IMR-90 (cell line): ENCODE measurements around the gene RAPGEF2. TPM values are rescaled to one million over a fixed set of nuclear protein-coding genes. Genes with fewer than 3 reads are reported as not detected.

Experiments
- ATAC-seq: fragments of 200-7000 bp; cut with Tn5 transposase; 2 replicates; pipeline ENCODE4 v1.9.1; 2020; ENCODE audit warnings: low read depth, mild to moderate bottlenecking, moderate library complexity
- BruUV-seq: library from RNA; stranded (reverse); fragments of 400-500 nt; replicated peaks from 2 replicates; lab custom pipeline; 2021; lab: Mats Ljungman, UMichigan
- CTCF ChIA-PET: fragments of 300-600 bp; formaldehyde crosslinking; extraction: SDS; loops from one replicate; lab custom pipeline; 2021; ENCODE audit warnings: antibody characterized with exemption; lab: Yijun Ruan, JAX
- POLR2A ChIA-PET: fragments of 300-600 bp; sonication (Branson Sonifier 250); formaldehyde crosslinking; loops from one replicate; lab custom pipeline; 2022; ENCODE audit warnings: antibody characterized with exemption; ENCODE audit not compliant: unreplicated experiment; lab: Charles Lee
- DNase-seq: peaks from one replicate; pipeline ENCODE4 v3.0.0; 2013
- H2AFZ ChIP-seq: replicated peaks from 2 replicates; pipeline ENCODE3; 2013; ENCODE audit warnings: low read length, mild to moderate bottlenecking; ENCODE audit not compliant: poor library complexity
- H2AK5ac ChIP-seq: 2 replicates; pipeline ENCODE4 v1.6.1; 2013; ENCODE audit warnings: low read depth, low read length, inconsistent platforms
- H2AK9ac ChIP-seq: replicated peaks from 2 replicates; pipeline ENCODE3; 2013; ENCODE audit warnings: mild to moderate bottlenecking, low read depth, low read length, moderate library complexity; ENCODE audit not compliant: poor library complexity
- H2BK120ac ChIP-seq: 2 replicates; pipeline ENCODE4 v1.6.1; 2013; ENCODE audit warnings: low read depth, low read length, inconsistent platforms
- H2BK15ac ChIP-seq: 3 replicates; pipeline ENCODE4 v1.6.1; 2013; ENCODE audit warnings: low read depth, low read length, inconsistent platforms
- H2BK20ac ChIP-seq: 2 replicates; pipeline ENCODE4 v1.6.1; 2013; ENCODE audit warnings: low read depth, mild to moderate bottlenecking, inconsistent platforms, low read length, moderate library complexity
- H2BK5ac ChIP-seq: 2 replicates; pipeline ENCODE4 v1.6.1; 2013; ENCODE audit warnings: mild to moderate bottlenecking, low read depth, low read length, inconsistent platforms; ENCODE audit not compliant: poor library complexity, severe bottlenecking
- H3K14ac ChIP-seq: replicated peaks from 2 replicates; pipeline ENCODE4 v1.6.1; 2013; ENCODE audit warnings: low read depth, low read length, inconsistent platforms
- H3K18ac ChIP-seq: 2 replicates; pipeline ENCODE4 v1.6.1; 2013; ENCODE audit warnings: low read depth, low read length, control low read depth
- H3K23ac ChIP-seq: 2 replicates; pipeline ENCODE4 v1.6.1; 2013; ENCODE audit warnings: low read depth, low read length, inconsistent platforms
- H3K27ac ChIP-seq: 2 replicates; pipeline ENCODE4 v1.5.1; 2013; ENCODE audit warnings: mild to moderate bottlenecking, control low read depth, low read length; ENCODE audit not compliant: insufficient read depth
- H3K27me3 ChIP-seq: 2 replicates; pipeline ENCODE4 v1.6.1; 2013; ENCODE audit warnings: low read length; ENCODE audit not compliant: control insufficient read depth, insufficient read depth
- H3K36me3 ChIP-seq: 2 replicates; pipeline ENCODE4 v1.6.1; 2013; ENCODE audit warnings: low read length, mixed read lengths; ENCODE audit not compliant: control insufficient read depth, insufficient read depth
- H3K4ac ChIP-seq: 2 replicates; pipeline ENCODE4 v1.6.1; 2013; ENCODE audit warnings: low read depth, low read length, inconsistent platforms
- H3K4me1 ChIP-seq: 2 replicates; pipeline ENCODE4 v1.6.1; 2013; ENCODE audit warnings: low read length, mixed read lengths; ENCODE audit not compliant: control insufficient read depth, insufficient read depth
- H3K4me2 ChIP-seq: 2 replicates; pipeline ENCODE4 v1.6.1; 2013; ENCODE audit warnings: low read depth, mild to moderate bottlenecking, control low read depth, low read length, moderate library complexity
- H3K4me3 ChIP-seq: 2 replicates; pipeline ENCODE4 v1.5.1; 2013; ENCODE audit warnings: low read depth, mild to moderate bottlenecking, control low read depth, low read length, moderate library complexity; ENCODE audit not compliant: insufficient read depth
- H3K56ac ChIP-seq: 2 replicates; pipeline ENCODE4 v1.6.1; 2013; ENCODE audit warnings: low read length, inconsistent platforms; ENCODE audit not compliant: insufficient read depth; ENCODE audit errors: extremely low read depth
- H3K79me1 ChIP-seq, 2 experiments: 2 replicates each; pipeline ENCODE4 v1.6.1; 2013; ENCODE audit warnings: low read length in 2 of 2, inconsistent platforms in 1 of 2, low read depth in 1 of 2
- H3K9ac ChIP-seq: 2 replicates; pipeline ENCODE4 v1.6.1; 2013; ENCODE audit warnings: low read depth, low read length, control low read depth
- H3K9me1 ChIP-seq: 2 replicates; pipeline ENCODE4 v1.6.1; 2013; ENCODE audit warnings: low read length, inconsistent platforms; ENCODE audit not compliant: insufficient read depth
- H3K9me3 ChIP-seq: 2 replicates; pipeline ENCODE4 v1.6.1; 2013; ENCODE audit warnings: low read length; ENCODE audit not compliant: control insufficient read depth, insufficient read depth
- H4K20me1 ChIP-seq: 2 replicates; pipeline ENCODE4 v1.6.1; 2013; ENCODE audit warnings: low read length, inconsistent platforms; ENCODE audit not compliant: insufficient read depth
- H4K5ac ChIP-seq: 2 replicates; pipeline ENCODE4 v1.6.1; 2013; ENCODE audit warnings: mild to moderate bottlenecking, low read depth, low read length, control low read depth
- H4K8ac ChIP-seq, 2 experiments: 2 replicates each; pipeline ENCODE4 v1.6.1; 2013; ENCODE audit warnings: low read depth in 2 of 2, low read length in 2 of 2, control low read depth in 1 of 2, inconsistent platforms in 1 of 2
- H4K91ac ChIP-seq: 2 replicates; pipeline ENCODE4 v1.6.1; 2013; ENCODE audit warnings: low read depth, low read length, inconsistent platforms; ENCODE audit not compliant: insufficient read depth
- MXI1 ChIP-seq: IDR thresholded peaks from 2 replicates; pipeline ENCODE4 v1.6.1; 2012; ENCODE audit warnings: low read depth, mild to moderate bottlenecking, low read length, moderate library complexity, borderline replicate concordance
- WGBS, 2 experiments: methylation state at CpG; one replicate each; pipeline versions ENCODE4 v1.1.5 to v1.1.7; 2013; ENCODE audit warnings: missing lambda C conversion rate in 2 of 2; ENCODE audit not compliant: insufficient read length in 1 of 2; ENCODE audit errors: extremely low coverage in 2 of 2; 5-methylcytosine and 5-hydroxymethylcytosine counted together
- dilution Hi-C: fragments of 300-500 bp; cut with HindIII; formaldehyde crosslinking; loops from one replicate; pipeline ENCODE4 v1.14.3; 2018; ENCODE audit warnings: low sequenced_read_pairs; ENCODE audit not compliant: unreplicated experiment
- in situ Hi-C: fragments of 300-500 bp; cut with MboI; formaldehyde crosslinking; loops from 3 replicates; pipeline ENCODE4 v1.14.3; 2019; ENCODE audit warnings: low sequenced_read_pairs, inconsistent platforms, mixed read lengths
- intact Hi-C: fragments of 100-400 bp; cut with micrococcal nuclease; formaldehyde crosslinking; loops from 2 replicates; pipeline ENCODE4 v1.10.0; 2022
- polyA plus RNA-seq, 3 experiments: library from polyadenylated mRNA; depleted of rRNA; stranded (reverse); fragments of >200 nt; gene quantifications; 2 replicates each; pipeline ENCODE4 v1.2.3, GENCODE V29; 2012; ENCODE audit warnings: low replicate concordance in 1 of 3
- total RNA-seq: library from RNA; depleted of rRNA; stranded (reverse); fragments of >200 nt; gene quantifications from 2 replicates; pipeline ENCODE4 v1.2.3, GENCODE V29; 2012
- TF ChIP-seq, protein P1 (sequence below): fragments of 150-350 bp; IDR thresholded peaks from 2 replicates; pipeline ENCODE4 v1.6.1; 2016; ENCODE audit warnings: low read depth, mild to moderate bottlenecking, low read length, moderate library complexity, borderline replicate concordance
- TF ChIP-seq, protein P2 (sequence below): conservative IDR thresholded peaks from 2 replicates; pipeline ENCODE4 v1.5.1; 2012; ENCODE audit warnings: mild to moderate bottlenecking, low read depth, low read length, improper control_type of control experiment

The RAPGEF2 gene
- total and polyA plus RNA-seq, 2 of the 4 experiments (the other 2 are of a cell fraction), result 27.6 to 109 TPM

DNA sequence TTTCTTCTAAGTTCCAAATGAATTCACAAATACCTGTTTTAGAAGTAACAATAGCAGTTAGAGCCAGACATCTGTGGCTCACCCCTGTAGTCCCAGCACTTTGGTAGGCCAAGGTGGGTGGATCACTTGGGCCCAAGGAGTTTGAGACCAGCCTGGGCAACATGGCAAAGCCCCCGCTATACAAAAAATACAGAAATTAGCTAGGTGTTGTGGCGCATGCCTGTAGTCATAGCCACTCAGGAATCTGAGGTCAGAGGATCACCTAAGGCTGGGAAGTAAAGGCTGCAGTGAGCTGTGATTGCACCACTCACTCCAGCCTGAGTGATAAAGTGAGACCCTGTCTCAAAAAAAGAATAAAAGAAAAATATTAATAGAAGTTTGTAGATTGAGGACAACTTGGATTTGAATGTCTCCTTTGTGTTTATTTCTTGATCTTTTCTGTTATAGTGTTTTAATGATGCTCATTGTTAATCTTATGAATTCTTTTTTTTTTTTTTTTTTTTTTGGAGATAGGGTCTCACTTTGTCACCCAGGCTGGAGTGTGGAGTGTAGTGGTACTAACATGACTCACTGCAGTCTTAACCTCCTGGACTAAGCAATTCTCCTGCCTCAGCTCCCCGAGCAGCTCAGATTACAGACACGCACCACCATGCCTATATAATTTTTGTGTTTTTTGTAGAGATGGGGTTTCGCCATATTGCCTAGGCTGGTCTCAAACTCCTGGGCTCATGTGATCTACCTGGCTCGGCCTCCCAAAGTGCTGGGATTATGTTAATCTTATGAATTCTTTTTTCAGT lies 30.7 kb upstream of the RAPGEF2 start:
- dilution Hi-C loops, result no loop called here
- H3K4me2 ChIP-seq, result no peak overlapping the region
- no peaks in the 10 kb centered on the region for H3K36me3 ChIP-seq
- H2BK5ac ChIP-seq, result no peak overlapping the region
- no peaks in the 10 kb centered on the region for H3K79me1 ChIP-seq
- H2BK120ac ChIP-seq, result no peak overlapping the region
- peaks cover 2% of the 10 kb centered on the region; the same call in 1 of the 2 replicates for H3K4me1 ChIP-seq
- H3K9ac ChIP-seq, result no peak overlapping the region
- ATAC-seq, result 0 out of 2 replicates have a peak, but pooled peaks have one; percentile 39
- no peak overlapping the region for H4K91ac ChIP-seq
- no peak overlapping the region for H4K8ac ChIP-seq
- H2BK20ac ChIP-seq, result no peak overlapping the region
- in situ Hi-C loops, result no loop called here
- H3K56ac ChIP-seq, result no peak overlapping the region
- peaks cover 2% of the 10 kb centered on the region; the same call in 1 of the 2 replicates for H3K9me1 ChIP-seq
- H2BK15ac ChIP-seq, result no peak overlapping the region; the same call in 2 of the 3 replicates
- H3K27me3 ChIP-seq, result no peaks in the 10 kb centered on the region
- no peaks in the 10 kb centered on the region for H4K20me1 ChIP-seq
- POLR2A ChIA-PET, result no interaction called here
- CTCF ChIA-PET, result no interaction called here
- peak overlapping the region; percentile 65 for H2AK5ac ChIP-seq
- TF ChIP-seq, protein P1, sequence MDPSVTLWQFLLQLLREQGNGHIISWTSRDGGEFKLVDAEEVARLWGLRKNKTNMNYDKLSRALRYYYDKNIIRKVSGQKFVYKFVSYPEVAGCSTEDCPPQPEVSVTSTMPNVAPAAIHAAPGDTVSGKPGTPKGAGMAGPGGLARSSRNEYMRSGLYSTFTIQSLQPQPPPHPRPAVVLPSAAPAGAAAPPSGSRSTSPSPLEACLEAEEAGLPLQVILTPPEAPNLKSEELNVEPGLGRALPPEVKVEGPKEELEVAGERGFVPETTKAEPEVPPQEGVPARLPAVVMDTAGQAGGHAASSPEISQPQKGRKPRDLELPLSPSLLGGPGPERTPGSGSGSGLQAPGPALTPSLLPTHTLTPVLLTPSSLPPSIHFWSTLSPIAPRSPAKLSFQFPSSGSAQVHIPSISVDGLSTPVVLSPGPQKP, result no peak
- TF ChIP-seq, protein P2, sequence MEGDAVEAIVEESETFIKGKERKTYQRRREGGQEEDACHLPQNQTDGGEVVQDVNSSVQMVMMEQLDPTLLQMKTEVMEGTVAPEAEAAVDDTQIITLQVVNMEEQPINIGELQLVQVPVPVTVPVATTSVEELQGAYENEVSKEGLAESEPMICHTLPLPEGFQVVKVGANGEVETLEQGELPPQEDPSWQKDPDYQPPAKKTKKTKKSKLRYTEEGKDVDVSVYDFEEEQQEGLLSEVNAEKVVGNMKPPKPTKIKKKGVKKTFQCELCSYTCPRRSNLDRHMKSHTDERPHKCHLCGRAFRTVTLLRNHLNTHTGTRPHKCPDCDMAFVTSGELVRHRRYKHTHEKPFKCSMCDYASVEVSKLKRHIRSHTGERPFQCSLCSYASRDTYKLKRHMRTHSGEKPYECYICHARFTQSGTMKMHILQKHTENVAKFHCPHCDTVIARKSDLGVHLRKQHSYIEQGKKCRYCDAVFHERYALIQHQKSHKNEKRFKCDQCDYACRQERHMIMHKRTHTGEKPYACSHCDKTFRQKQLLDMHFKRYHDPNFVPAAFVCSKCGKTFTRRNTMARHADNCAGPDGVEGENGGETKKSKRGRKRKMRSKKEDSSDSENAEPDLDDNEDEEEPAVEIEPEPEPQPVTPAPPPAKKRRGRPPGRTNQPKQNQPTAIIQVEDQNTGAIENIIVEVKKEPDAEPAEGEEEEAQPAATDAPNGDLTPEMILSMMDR, result no peak
- TF ChIP-seq MXI1, result no peak
- intact Hi-C loops, result no loop called here
- no peak overlapping the region for H3K23ac ChIP-seq
- H2AK9ac ChIP-seq, result no peak overlapping the region
- no peaks in the 10 kb centered on the region for H3K9me3 ChIP-seq
- peak; percentile 19 for DNase-seq
- H3K4me3 ChIP-seq, result no peak overlapping the region
- H3K27ac ChIP-seq, result no peak overlapping the region
- H3K18ac ChIP-seq, result no peak overlapping the region
- no TSS peak for BruUV-seq
- H2AFZ ChIP-seq, result peak overlapping the region; percentile 24
- H3K4ac ChIP-seq, result no peak overlapping the region
- no peak overlapping the region for H4K5ac ChIP-seq
- H3K14ac ChIP-seq, result no peak overlapping the region
- WGBS, 2 experiments, result no CpG with 5 or more reads among the region's 6 CpGs
